K562 (cell line): ENCODE results near the gene FARSA. TPM values are rescaled to one million over a fixed set of nuclear protein-coding genes. Genes with fewer than 3 reads are reported as not detected.
A peak's percentile ranks its signal among the peaks of the same experiment; 100 is the strongest.

Source experiments
- ARHGAP35 ChIP-seq: fragments of 450-650 bp; IDR thresholded peaks from 2 replicates; pipeline ENCODE4 v1.6.1; 2018; ENCODE audit not compliant: partially characterized antibody
- CHD1 ChIP-seq: fragments of 200-600 bp; sonication (generic); IDR thresholded peaks from one replicate; pipeline ENCODE4 v1.6.1; 2012; ENCODE audit warnings: mild to moderate bottlenecking, moderate library complexity, low read length, inconsistent platforms
- CTCF ChIP-seq, 3 experiments: IDR thresholded peaks in 2 of 3; conservative IDR thresholded peaks in 1 of 3; 2 replicates each; pipeline ENCODE4 v1.5.1; 2011 to 2012; ENCODE audit warnings: low read length in 3 of 3, mild to moderate bottlenecking in 3 of 3, control low read depth in 2 of 3, improper control_type of control experiment in 1 of 3, inconsistent platforms in 1 of 3, low read depth in 1 of 3, mixed read lengths in 1 of 3, moderate library complexity in 1 of 3; ENCODE audit not compliant: insufficient read depth in 2 of 3
- E2F1 ChIP-seq: sonication (generic); formaldehyde crosslinking; IDR thresholded peaks from 2 replicates; pipeline ENCODE4 v1.8.1; 2023; ENCODE audit warnings: mild to moderate bottlenecking, missing genetic modification reagents, moderate library complexity
- GTF2A2 ChIP-seq: IDR thresholded peaks from 2 replicates; pipeline ENCODE4 v1.6.1; 2016; ENCODE audit warnings: mild to moderate bottlenecking, missing genetic modification characterization, missing compliant biosample characterization
- RBBP5 ChIP-seq: fragments of 200-600 bp; sonication (generic); IDR thresholded peaks from 2 replicates; pipeline ENCODE4 v1.6.1; 2012; ENCODE audit warnings: borderline replicate concordance, mild to moderate bottlenecking, low read length, control low read depth, inconsistent platforms; ENCODE audit not compliant: insufficient read depth, poor library complexity, severe bottlenecking
- SIN3A ChIP-seq, 2 experiments: fragments of 150-350 bp in 1 of 2; IDR thresholded peaks; 2 replicates each; pipeline ENCODE4 v1.6.1; 2011 to 2016; ENCODE audit warnings: borderline replicate concordance in 2 of 2, low read depth in 2 of 2, low read length in 2 of 2, mild to moderate bottlenecking in 2 of 2, moderate library complexity in 2 of 2; ENCODE audit not compliant: control insufficient read depth in 1 of 2
- TCF7L2 ChIP-seq: fragments of 150-350 bp; IDR thresholded peaks from 2 replicates; pipeline ENCODE4 v1.6.1; 2016; ENCODE audit warnings: low read depth, mild to moderate bottlenecking, low read length, moderate library complexity
- THAP12 ChIP-seq: fragments of 250-450 bp; sonication (Bioruptor Pico); IDR thresholded peaks from 2 replicates; pipeline ENCODE4 v1.9.0; 2021; ENCODE audit warnings: mild to moderate bottlenecking, inconsistent platforms
- USF1 ChIP-seq: sonication (generic); formaldehyde crosslinking; IDR thresholded peaks from 2 replicates; pipeline ENCODE4 v1.9.0; 2022; ENCODE audit warnings: mild to moderate bottlenecking, missing genetic modification reagents
- ZHX1 ChIP-seq: fragments of 150-350 bp; conservative IDR thresholded peaks from 2 replicates; pipeline ENCODE4 v1.6.1; 2014; ENCODE audit warnings: low read length
- polyA plus RNA-seq, 8 experiments: library from polyadenylated mRNA; depleted of rRNA in 4 of 8; stranded (reverse) in 5 of 8; unstranded in 3 of 8; fragments of >200 nt; fragmentation: Nextera tagmentation in 2 of 8; fragmentation: Illumina TruSeq in 1 of 8; extraction: Ambion mirVana in 2 of 8; extraction: Trizol in 1 of 8; gene quantifications; 2 replicates each; pipeline versions ENCODE4 v1.2.1 to v1.2.3, GENCODE V29; 2011 to 2014; ENCODE audit warnings: inconsistent platforms in 1 of 8, missing spikeins in 1 of 8
- total RNA-seq, 7 experiments: library from RNA; depleted of rRNA in 6 of 7; stranded (reverse); fragments of >200 nt in 6 of 7; fragmentation: Illumina TruSeq in 2 of 7; extraction: Trizol in 2 of 7; gene quantifications; 2 replicates each; pipeline versions ENCODE4 v1.2.1 to v1.2.3, GENCODE V29; 2011 to 2021; ENCODE audit warnings: low replicate concordance in 1 of 7

The FARSA gene
- total and polyA plus RNA-seq, 9 of the 15 experiments (the other 6 are each of a cell fraction or from before 2014, with no cell fraction given), result 25.2 to 237 (median 89.6) TPM

GRCh38 chr19:12938779-12939601, 5.5 kb upstream of the FARSA start (continued):
- TF ChIP-seq SIN3A (IDR thresholded peaks at IDR 0.05; ENCODE audit: borderline replicate concordance in 2 of 2, control insufficient read depth in 1 of 2, low read depth in 2 of 2, low read length in 2 of 2), result peak in 1 of 2 experiments; percentile 47; a peak in 1 of 4 replicates
- TF ChIP-seq ARHGAP35, result peak; percentile 5
- TF ChIP-seq CTCF (IDR thresholded peaks at IDR 0.05 in 2 of 3, conservative IDR thresholded peaks at IDR 0.05 in 1 of 3; ENCODE audit: insufficient read depth in 2 of 3, low read depth in 1 of 3, low read length in 3 of 3), result peak in 2 of 3 experiments; percentile 42 to 65; a peak in 5 of 6 replicates
- TF ChIP-seq E2F1 (CRISPR knock-in tag), result peak; percentile 76
- 0 out of 2 replicates have a peak, but pooled peaks have one; percentile 11 for TF ChIP-seq ZHX1
- 0 out of 2 replicates have a peak, but pooled peaks have one; percentile 12 for TF ChIP-seq USF1 (CRISPR knock-in tag)
- peak; percentile 28 for TF ChIP-seq RBBP5
- no peak for TF ChIP-seq THAP12 (CRISPR knock-in tag)
- TF ChIP-seq GTF2A2 (tag), result peak; percentile 95
- no peak for TF ChIP-seq TCF7L2
- TF ChIP-seq CHD1, result peak; percentile 86
